Measurements from ENCODE around the gene C1orf159. TPM values are rescaled to one million over a fixed set of nuclear protein-coding genes. Genes with fewer than 3 reads are reported as not detected.
"Not testable (repeated sequence)": the region's sequence is repeated elsewhere in the genome, so short reads cannot be mapped to it uniquely, and the experiment has no call there.

The C1orf159 gene
- total and polyA plus RNA-seq, 10 of the 15 experiments (the other 5 are each of a cell fraction or from before 2014, with no cell fraction given) = 0.11 to 23.4 (median 8.0) TPM

DNA sequence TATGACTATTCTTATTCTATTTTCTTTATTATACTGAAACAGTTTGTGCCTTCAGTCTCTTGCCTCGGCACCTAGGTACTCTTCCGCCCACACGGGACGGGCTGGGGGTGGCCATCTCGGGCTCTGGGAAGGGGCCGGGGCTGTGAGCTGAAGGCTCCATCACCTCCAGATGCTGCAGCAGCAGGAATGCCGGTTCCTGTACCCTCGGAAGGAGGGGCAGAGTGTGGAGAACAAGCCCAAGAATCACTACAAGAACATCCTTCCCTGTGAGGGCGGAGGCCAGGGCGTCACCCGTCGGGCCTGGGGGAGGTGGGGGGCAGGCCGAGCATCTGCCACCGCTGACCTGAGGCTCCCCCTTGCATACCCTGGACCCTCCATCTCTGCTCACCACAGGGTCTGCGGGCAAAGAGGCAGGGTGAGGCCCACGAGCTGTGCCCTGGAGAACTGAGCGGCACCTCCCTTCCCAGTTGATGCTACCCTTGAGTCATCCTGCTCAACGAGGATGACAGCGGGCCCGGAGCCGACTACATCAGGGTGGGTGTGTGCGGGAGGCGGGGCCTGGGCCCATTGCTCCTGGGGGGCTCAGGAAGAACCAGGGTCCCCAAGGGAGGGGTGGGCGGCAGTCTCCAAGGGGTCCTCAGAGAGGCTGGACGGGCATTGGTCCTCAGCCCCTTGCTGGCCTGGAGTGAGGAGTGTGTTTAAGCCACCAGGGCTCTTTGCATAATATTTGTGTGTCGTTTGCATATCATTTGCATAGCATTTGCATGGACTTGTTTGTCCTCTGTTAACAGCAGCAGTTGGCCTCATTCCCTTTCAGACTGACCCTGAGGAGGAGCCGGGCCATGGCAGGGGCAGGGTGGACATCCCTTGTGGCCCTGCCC lies 49.2 kb downstream of the C1orf159 start:
- H3K4me1 ChIP-seq (ENCODE audit: control insufficient read depth, insufficient read depth, low read length) = peaks cover 29% of the 10 kb centered on the region
- no peaks in the 10 kb centered on the region for H4K20me1 ChIP-seq (ENCODE audit: control insufficient read depth, insufficient read depth)
- TF ChIP-seq POU2F2 (IDR thresholded peaks at IDR 0.05; ENCODE audit: borderline replicate concordance, low read depth, low read length) = peak; percentile 96; the same call in 2 of the 3 replicates
- no peak for TF ChIP-seq ZZZ3 (IDR thresholded peaks at IDR 0.05; ENCODE audit: control insufficient read depth, insufficient read length, low read depth)
- no peak overlapping the region for H3K4me3 ChIP-seq
- no TSS peak for BruUV-seq (replicated peaks)
- ChIA-PET SMC1A (ENCODE audit: uncharacterized antibody, unreplicated experiment) (interaction anchor here (1.7 kb wide), 1 partner anchor 81 kb away, joined by 4 read pairs; no protein-coding TSS in a partner anchor), POLR2A (interaction anchor here (1.1 kb wide), 1 partner anchor 56 kb away, joined by 4 read pairs; no protein-coding TSS in a partner anchor), CTCF (interaction anchor here (5.7 to 8.7 kb wide), 2 partner anchors 34 to 82 kb away, joined by 71 to 83 read pairs; no protein-coding TSS in a partner anchor), RAD21 (ENCODE audit: unreplicated experiment) (no interaction called here)
- H2AFZ ChIP-seq (ENCODE audit: control insufficient read depth, low read depth, low read length) = no peak overlapping the region
- H3K4me2 ChIP-seq (ENCODE audit: control insufficient read depth, insufficient read depth) = no peak overlapping the region
- in situ Hi-C loops (cut with MboI) (no loop called here), intact Hi-C loops (cut with micrococcal nuclease; ENCODE audit: unreplicated experiment) (loop anchor here (10.0 kb wide), 1 partner anchor 162 kb away; no protein-coding TSS in a partner anchor)
- H3K36me3 ChIP-seq (ENCODE audit: control insufficient read depth in 2 of 2, insufficient read depth in 2 of 2, low read length in 1 of 2) = no peaks in the 10 kb centered on the region
- 47% methylated on average over 27 of the region's 27 CpGs for WGBS (ENCODE audit: insufficient coverage, insufficient replicate concordance, low lambda C conversion rate, missing lambda C conversion rate)
- H3K79me2 ChIP-seq (ENCODE audit: control insufficient read depth, insufficient read depth, low read length) = no peaks in the 10 kb centered on the region
- no peak for DNase-seq (ENCODE audit: low read depth, low spot score)
- no peak overlapping the region for H3K27ac ChIP-seq (ENCODE audit: control insufficient read depth, insufficient read depth)
- no peaks in the 10 kb centered on the region for H3K9me3 ChIP-seq (replicated peaks; ENCODE audit: control insufficient read depth, insufficient read depth, low read length)
- no peaks in the 10 kb centered on the region for H3K27me3 ChIP-seq (replicated peaks in 1 of 2; ENCODE audit: control insufficient read depth in 2 of 2, insufficient read depth in 2 of 2, low read length in 1 of 2)
- no peak for FAIRE-seq
- no peak for ATAC-seq
- H3K9ac ChIP-seq (ENCODE audit: control insufficient read depth, insufficient read depth, low read length) = no peak overlapping the region

DNA sequence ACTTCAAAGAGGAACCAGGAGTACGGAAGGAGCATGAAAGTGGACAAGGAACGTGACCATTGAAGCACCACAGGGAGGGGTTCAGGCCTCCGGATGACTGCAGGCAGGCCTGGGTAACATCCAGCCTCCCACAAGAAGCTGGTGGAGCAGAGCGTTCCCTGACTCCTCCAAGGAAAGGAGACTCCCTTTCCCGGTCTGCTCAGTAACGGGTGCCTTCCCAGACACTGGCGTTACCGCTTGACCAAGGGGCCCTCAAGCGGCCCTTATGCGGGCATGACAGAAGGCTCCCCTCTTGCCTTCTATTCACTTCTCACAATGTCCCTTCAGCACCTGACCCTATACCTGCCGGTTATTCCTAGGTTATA lies 50.0 kb downstream of the C1orf159 start:
- CTCF ChIA-PET = interaction anchor here (5.7 to 8.7 kb wide), 2 partner anchors 34 to 81 kb away, joined by 71 to 83 read pairs; no protein-coding TSS in a partner anchor
- H3K9me3 ChIP-seq (replicated peaks; ENCODE audit: control insufficient read depth, insufficient read depth, low read length); H3K27me3 ChIP-seq (replicated peaks in 1 of 2; ENCODE audit: control insufficient read depth in 2 of 2, insufficient read depth in 2 of 2, low read length in 1 of 2); H3K36me3 ChIP-seq (ENCODE audit: control insufficient read depth in 2 of 2, insufficient read depth in 2 of 2, low read length in 1 of 2); RAD21 ChIA-PET (ENCODE audit: unreplicated experiment); H3K27ac ChIP-seq (ENCODE audit: control insufficient read depth, insufficient read depth); H3K4me3 ChIP-seq; H3K4me2 ChIP-seq (ENCODE audit: control insufficient read depth, insufficient read depth); H4K20me1 ChIP-seq (ENCODE audit: control insufficient read depth, insufficient read depth); ATAC-seq; H2AFZ ChIP-seq (ENCODE audit: control insufficient read depth, low read depth, low read length); H3K9ac ChIP-seq (ENCODE audit: control insufficient read depth, insufficient read depth, low read length); DNase-seq (ENCODE audit: low read depth, low spot score); FAIRE-seq; in situ Hi-C loops (cut with MboI); H3K79me2 ChIP-seq (ENCODE audit: control insufficient read depth, insufficient read depth, low read length): not testable (repeated sequence)
- TSS peak; percentile 93 for BruUV-seq (replicated peaks)
- 70% methylated on average over 11 of the region's 11 CpGs for WGBS (ENCODE audit: insufficient coverage, insufficient replicate concordance, low lambda C conversion rate, missing lambda C conversion rate)
- intact Hi-C loops (cut with micrococcal nuclease; ENCODE audit: unreplicated experiment) = loop anchor here (10.0 kb wide), 1 partner anchor 161 kb away; no protein-coding TSS in a partner anchor
- H3K4me1 ChIP-seq (ENCODE audit: control insufficient read depth, insufficient read depth, low read length) = peaks cover 29% of the 10 kb centered on the region
- SMC1A ChIA-PET (ENCODE audit: uncharacterized antibody, unreplicated experiment) = interaction anchor here (1.7 kb wide), 1 partner anchor 80 kb away, joined by 4 read pairs; no protein-coding TSS in a partner anchor
- POLR2A ChIA-PET = interaction anchor here (1.1 kb wide), 1 partner anchor 57 kb away, joined by 4 read pairs; no protein-coding TSS in a partner anchor

Measured in GM12878 (cell line).